ENCODE results near the gene KRTAP5-8.
"Not testable (repeated sequence)": the region's sequence is repeated elsewhere in the genome, so short reads cannot be mapped to it uniquely, and the experiment has no call there.

The KRTAP5-8 gene

GRCh38 chr11:71544525-71545214 is 6.8 kb downstream of the KRTAP5-8 start:
- no peak for DNase-seq

DNA sequence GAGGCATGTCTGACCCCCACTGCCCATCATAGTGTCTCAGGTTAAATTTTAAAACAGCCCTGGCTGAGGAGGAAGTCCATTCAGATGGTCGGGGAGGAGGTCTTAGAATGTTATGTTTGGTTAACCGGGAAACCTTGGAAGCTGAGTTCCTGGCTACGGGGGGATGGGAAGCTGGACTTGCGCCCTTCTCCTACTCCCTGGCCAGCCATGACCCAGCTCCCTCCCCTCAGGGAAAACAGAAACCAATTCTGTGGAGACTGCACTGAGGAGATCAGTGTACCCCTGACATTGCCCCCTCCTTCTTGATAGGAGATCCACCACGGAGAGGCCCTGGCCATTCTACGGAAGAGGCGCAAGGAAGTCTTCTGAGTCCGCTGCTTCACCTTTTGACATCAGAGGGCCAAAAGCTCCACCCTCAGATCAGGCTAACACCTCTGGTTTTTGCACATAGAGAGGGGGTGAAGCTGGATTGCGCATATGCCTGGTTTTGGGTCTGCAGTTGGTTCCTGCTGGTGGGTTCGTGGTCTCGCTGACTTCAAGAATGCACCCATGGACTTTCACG is 7.7 kb downstream of the KRTAP5-8 start:
- no peak for DNase-seq

DNA sequence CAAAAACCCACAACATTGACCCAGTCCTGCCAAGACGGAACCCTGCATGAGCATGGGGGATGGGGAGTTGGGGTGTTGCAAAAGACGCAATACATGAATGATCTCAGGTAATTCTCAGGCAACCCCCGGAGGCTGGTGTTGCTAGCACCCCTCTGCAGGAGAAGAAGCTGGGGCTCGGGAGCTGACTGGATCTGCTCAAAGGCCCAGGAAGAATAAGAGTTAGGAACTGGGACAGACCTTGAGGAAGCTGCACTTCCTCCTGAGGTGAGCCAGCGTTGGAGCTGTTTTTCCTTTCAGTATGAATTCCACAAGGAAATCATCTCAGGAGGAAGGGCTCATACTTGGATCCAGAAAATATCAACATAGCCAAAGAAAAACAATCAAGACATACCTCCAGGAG is 10.3 kb downstream of the KRTAP5-8 start, which contains the start of gene KRTAP5-9:
KRTAP5-9 (plus strand) TSS at position 301 of the 400 bp plus-strand sequence. CDS start 238 bp downstream, outside the sequence.
- no peak for DNase-seq

DNA sequence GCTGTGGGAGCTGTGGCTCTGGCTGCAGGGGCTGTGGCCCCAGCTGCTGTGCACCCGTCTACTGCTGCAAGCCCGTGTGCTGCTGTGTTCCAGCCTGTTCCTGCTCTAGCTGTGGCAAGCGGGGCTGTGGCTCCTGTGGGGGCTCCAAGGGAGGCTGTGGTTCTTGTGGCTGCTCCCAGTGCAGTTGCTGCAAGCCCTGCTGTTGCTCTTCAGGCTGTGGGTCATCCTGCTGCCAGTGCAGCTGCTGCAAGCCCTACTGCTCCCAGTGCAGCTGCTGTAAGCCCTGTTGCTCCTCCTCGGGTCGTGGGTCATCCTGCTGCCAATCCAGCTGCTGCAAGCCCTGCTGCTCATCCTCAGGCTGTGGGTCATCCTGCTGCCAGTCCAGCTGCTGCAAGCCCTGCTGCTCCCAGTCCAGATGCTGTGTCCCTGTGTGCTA is 10.9 kb downstream of the KRTAP5-8 start:
- peak; percentile 16 to 24 for DNase-seq

- DNase-seq, result peak in 1 of 2 experiments; percentile 12
Measured at GRCh38 chr11:71551711-71552110, 13.9 kb downstream of the KRTAP5-8 start.

DNA sequence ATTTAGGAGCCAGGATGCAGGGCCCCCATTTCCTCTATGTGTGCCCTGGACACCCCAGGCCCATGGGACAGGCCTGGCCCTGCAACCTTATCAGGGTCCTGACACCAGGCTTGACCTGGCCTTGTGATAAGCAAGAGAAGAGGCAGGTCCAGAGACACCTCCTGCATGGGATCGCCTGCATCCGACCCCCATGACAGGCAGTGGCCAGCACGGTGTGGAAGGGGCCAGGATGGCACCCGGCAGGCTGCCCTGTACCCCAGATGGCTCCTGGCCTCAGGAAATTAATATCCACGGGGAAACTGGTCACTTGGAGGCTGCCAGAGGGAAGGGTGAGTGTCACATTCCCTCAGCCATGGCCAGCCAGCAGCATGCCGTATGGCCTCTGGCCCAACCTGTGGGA is 17.2 kb downstream of the KRTAP5-8 start:
- DNase-seq, result no peak

DNA sequence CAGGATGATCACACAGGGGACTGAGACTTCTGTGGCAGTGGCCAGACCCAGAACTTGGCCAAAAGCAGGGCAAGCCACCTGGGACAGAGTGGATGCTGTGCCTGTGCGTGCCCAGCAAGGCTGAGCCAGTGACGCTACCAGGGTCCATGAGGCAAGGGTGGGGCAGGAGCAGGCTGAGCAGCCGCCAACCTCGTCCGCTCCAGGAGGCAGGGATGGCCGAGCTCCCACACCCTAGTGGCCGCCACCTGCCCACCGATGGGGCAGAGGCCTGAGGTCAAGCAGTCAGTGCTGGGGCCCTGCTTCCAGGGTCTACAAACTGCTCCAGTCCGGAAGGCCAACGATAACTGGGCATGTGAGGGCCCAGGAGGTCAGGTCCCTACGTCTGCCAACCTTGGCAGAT is 17.7 kb downstream of the KRTAP5-8 start:
- no peak for DNase-seq

DNA sequence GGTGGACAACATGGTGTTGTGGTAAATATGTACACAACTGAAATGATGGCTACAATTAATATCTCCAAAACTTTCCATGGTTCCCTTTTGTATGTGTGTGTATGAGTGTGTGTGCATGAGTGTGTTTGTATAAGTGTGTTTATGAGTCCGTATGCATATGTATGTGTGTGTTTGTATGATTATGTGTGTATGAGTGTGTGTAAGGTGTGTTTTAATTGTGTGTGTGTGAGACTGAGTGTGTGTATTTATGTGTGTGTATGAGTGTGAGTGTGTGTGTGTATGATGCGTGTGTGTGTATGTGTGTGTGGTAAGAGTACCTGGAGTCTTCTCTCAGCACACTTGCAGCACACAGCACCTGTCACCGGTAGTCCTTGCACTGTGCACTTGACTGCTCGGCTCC is 18.2 kb downstream of the KRTAP5-8 start:
- no peak for DNase-seq

DNA sequence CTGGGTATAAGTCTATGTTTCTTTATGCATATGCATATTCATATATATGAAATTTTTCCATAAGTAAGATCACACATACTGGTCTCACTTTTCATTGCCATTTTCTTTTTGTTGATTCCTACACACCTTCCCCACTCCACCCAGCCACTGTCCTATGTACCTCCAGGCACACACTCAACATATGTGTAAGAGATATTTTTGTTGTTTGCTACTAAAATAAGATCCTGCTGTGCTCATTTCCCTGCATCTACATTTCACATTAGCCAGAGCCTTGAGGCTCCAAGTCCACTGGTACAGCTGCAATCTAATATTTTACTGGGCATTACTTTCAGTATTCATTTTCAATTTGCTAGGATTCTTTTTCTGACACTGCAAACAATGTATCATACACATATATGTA is 19.4 kb downstream of the KRTAP5-8 start:
- DNase-seq, result no peak

GRCh38 chr11:71558996-71559395 is 21.2 kb downstream of the KRTAP5-8 start:
- no peak for DNase-seq

GRCh38 chr11:71562120-71562519 is 24.3 kb downstream of the KRTAP5-8 start:
- DNase-seq, result no peak

GRCh38 chr11:71563406-71563805 is 25.6 kb downstream of the KRTAP5-8 start:
- peak; percentile 78 to 84 for DNase-seq

DNA sequence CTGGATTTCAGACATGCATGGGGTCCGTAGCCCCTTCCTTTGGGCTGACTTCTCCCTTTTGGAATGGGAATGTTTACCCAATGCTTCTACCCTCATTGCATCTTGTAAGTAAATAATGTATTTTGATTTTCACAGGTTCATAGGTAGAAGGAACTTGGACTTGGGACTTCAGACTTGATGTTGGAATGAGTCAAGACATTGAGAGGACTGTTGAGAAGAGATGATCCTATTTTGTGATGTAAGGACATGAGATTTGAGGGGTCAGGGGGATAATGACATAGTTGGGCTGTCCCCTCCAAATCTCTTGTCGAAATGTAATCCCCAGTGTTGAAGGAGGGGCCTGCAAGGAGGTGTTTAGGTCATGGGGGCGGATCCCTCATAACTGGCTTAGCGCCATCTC is 26.6 kb downstream of the KRTAP5-8 start:
- DNase-seq, result no peak

GRCh38 chr11:71565263-71565662 is 27.4 kb downstream of the KRTAP5-8 start, which contains the start of gene KRTAP5-10:
KRTAP5-10 (plus strand) TSS chr11:71565563; CDS start chr11:71565588, 25 bp downstream.
- DNase-seq, result no peak

DNA sequence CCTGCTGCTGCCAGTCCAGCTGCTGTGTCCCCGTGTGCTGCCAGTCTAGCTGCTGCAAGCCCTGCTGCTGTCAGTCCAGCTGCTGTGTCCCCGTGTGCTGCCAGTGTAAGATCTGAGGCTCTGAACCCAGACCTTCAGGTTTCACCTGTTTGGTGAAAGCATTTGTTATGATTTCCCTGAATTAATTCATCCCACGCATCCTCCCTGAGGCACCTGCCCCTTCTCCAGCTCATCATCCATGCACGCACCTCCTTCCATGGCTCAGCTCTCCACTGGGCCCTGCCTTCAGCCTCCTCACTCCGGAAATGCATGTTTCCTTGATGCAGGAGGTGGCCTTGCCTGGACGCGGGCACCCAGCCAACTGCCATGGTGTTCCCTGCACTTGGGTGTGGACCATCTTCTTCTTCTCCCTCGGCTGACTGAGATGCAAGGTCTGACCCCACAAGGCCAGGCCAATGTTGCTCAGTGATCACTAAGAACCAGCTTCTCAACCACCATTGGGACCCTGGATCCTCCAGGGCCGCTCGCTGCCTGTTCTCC is 28.3 kb downstream of the KRTAP5-8 start:
- DNase-seq, result no peak

GRCh38 chr11:71566626-71567599 is 29.1 kb downstream of the KRTAP5-8 start:
- not testable (repeated sequence) for DNase-seq

DNA sequence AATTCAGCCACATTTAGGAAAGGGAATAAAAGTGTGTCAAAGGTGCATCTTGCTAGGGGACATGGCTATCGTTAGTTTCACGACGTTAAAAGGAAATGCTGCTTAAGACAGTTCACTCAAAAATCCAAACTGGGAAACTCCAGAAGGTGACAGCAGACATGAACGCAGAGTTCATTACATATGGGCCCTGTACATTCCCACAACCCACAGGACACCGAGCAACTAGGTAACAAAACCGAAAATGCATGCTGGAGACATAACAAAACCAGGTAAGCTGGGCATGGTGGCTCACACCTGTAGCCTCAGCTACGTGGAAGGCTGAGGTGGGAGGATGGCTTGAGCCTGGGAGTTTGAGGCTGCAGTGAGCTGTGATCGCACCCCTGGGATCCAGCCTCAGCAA is 29.8 kb downstream of the KRTAP5-8 start:
- DNase-seq, result not testable (repeated sequence)

GRCh38 chr11:71568704-71569349 is 31.0 kb downstream of the KRTAP5-8 start:
- DNase-seq, result no peak

DNA sequence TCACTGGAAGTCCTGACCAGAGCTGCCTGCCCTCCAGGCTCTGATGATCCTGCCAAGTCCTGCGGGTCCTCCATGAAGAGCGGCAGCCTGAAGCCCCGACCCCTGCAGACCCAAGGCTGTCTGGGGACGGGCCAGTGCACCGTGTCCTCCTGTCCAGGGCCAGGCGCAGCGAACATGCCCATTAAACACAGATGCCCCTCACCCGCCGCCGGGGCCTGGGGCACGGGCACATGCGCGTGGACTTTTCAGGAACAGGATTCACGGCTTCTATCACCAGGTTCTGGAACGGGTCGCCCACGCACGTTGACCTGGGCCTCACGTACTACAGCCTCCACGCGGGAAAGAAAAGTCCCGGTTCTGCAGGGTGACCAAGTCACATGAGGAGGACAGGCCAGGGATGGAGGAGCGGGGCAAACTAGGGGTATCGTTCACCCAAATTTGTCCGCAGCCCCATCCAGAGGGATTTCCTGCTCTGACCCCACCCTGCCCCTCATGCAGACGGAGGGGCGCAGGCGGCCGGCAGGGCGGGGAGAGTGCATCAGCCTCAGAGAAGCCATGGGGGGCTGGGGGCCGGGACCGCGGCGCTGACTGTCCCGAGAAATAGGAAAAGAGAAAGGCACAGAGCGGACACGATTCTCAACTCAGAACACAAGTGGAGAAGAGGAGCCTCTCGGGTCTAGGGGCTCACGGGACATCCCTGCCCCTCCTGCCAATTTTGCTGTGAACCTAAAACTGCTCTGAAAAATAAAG is 33.5 kb downstream of the KRTAP5-8 start:
- not testable (repeated sequence) for DNase-seq

DNA sequence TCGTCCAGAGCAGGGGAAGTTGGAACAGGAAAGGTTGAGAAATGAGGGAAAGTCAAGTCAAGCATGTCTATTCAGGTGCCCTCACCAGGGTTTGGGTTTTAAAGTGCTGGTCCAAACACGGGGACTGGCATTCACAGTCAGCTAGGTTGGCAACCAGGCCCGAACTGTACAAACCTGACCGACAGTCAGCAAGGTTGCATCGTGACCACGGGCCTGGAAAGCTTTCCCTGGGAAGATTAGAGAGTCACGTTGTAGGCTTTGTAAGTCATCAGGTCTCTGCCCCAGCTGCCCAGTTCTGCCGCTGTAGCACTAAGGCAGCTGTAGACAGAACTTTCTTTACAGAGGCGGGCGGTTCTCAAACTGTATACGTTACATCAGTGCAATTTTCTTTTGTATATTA is 35.0 kb downstream of the KRTAP5-8 start:
- no peak for DNase-seq

GRCh38 chr11:71574418-71574817 is 36.6 kb downstream of the KRTAP5-8 start:
- DNase-seq, result no peak

Data from Kasumi-1 (cell line).